Colonic mucosa (tissue), 4 donors: Measurements from ENCODE around the gene NDUFB4. TPM values are rescaled to one million over a fixed set of nuclear protein-coding genes. Genes with fewer than 3 reads are reported as not detected.
"Not testable (repeated sequence)": the region's sequence is repeated elsewhere in the genome, so short reads cannot be mapped to it uniquely, and the experiment has no call there.

ENCODE experiments used
- DNase-seq: peaks from one replicate; pipeline ENCODE4 v3.0.0-alpha.2; 2020
- H3K27ac ChIP-seq: fragments of 200-600 bp; one replicate; pipeline ENCODE4 v1.8.0; 2021
- H3K27me3 ChIP-seq: fragments of 200-600 bp; one replicate; pipeline ENCODE4 v1.8.0; 2021
- H3K36me3 ChIP-seq: fragments of 200-600 bp; one replicate; pipeline ENCODE4 v1.8.0; 2021
- H3K4me1 ChIP-seq: fragments of 200-600 bp; one replicate; pipeline ENCODE4 v1.8.0; 2021; ENCODE audit warnings: mild to moderate bottlenecking
- H3K4me3 ChIP-seq: fragments of 200-600 bp; one replicate; pipeline ENCODE4 v1.8.0; 2021
- H3K9ac ChIP-seq, 2 donors: one replicate each; pipeline ENCODE4 v1.7.0; 2013; ENCODE audit warnings: control low read depth in 2 of 2, low read depth in 2 of 2, low read length in 2 of 2
- H3K9me3 ChIP-seq: fragments of 200-600 bp; one replicate; pipeline ENCODE4 v1.8.0; 2021
- CTCF ChIP-seq: fragments of 200-600 bp; IDR thresholded peaks from one replicate; pipeline ENCODE4 v1.8.0; 2022; ENCODE audit warnings: antibody characterized with exemption, mild to moderate bottlenecking
- intact Hi-C: fragments of 100-400 bp; cut with DNase I; formaldehyde crosslinking; loops from one replicate; pipeline ENCODE4 v1.14.1; 2022
- total RNA-seq, 2 donors: library from RNA; stranded (reverse); fragmentation: NEBNext Ultra II Directional in 1 of 2; extraction: Animal tissue kit (Norgen Biotek cat#: 25700) in 1 of 2; gene quantifications; one replicate each; pipeline ENCODE4 v1.2.1, GENCODE V29; 2021
- donor health status: healthy.
- donor health status: DM: no; HTN: no; CAD: no.
- donor health status: DM: no; HTN: no; CAD: no.

Gene NDUFB4
- total RNA-seq, 2 donors from 2014 or later, result 183 to 192 TPM

- H3K36me3 ChIP-seq, result no peaks in the 10 kb centered on the region
- H3K9me3 ChIP-seq, result no peaks in the 10 kb centered on the region
- H3K4me1 ChIP-seq, result no peaks in the 10 kb centered on the region
- H3K4me3 ChIP-seq, result no peak overlapping the region
- no peak overlapping the region for H3K9ac ChIP-seq
- intact Hi-C loops, result no loop called here
- TF ChIP-seq CTCF, result no peak
- no peaks in the 10 kb centered on the region for H3K27me3 ChIP-seq
- DNase-seq, result no peak
- no peak overlapping the region for H3K27ac ChIP-seq
Measured at GRCh38 chr3:120615847-120616609, 19.9 kb downstream of the NDUFB4 start.

GRCh38 chr3:120616745-120617144 lies 20.6 kb downstream of the NDUFB4 start:
- H3K36me3 ChIP-seq, intact Hi-C loops, H3K9me3 ChIP-seq, H3K27ac ChIP-seq, H3K9ac ChIP-seq, H3K4me1 ChIP-seq, H3K27me3 ChIP-seq, H3K4me3 ChIP-seq: not testable (repeated sequence)
- peak; percentile 31 for DNase-seq

GRCh38 chr3:120622457-120622856 lies 26.3 kb downstream of the NDUFB4 start:
- Histone ChIP-seq H3K9me3 (no peaks in the 10 kb centered on the region), H3K27me3 (no peaks in the 10 kb centered on the region), H3K36me3 (no peaks in the 10 kb centered on the region), H3K4me3 (no peak overlapping the region), H3K9ac (no peak overlapping the region), H3K4me1 (no peaks in the 10 kb centered on the region), H3K27ac (no peak overlapping the region)
- intact Hi-C loops, result no loop called here
- TF ChIP-seq CTCF, result no peak
- DNase-seq, result no peak

GRCh38 chr3:120622870-120623726 lies 27.0 kb downstream of the NDUFB4 start:
- TF ChIP-seq CTCF, result no peak
- Histone ChIP-seq H3K9me3 (no peaks in the 10 kb centered on the region), H3K9ac (no peak overlapping the region), H3K27ac (no peak overlapping the region), H3K4me1 (no peaks in the 10 kb centered on the region), H3K36me3 (no peaks in the 10 kb centered on the region), H3K27me3 (no peaks in the 10 kb centered on the region), H3K4me3 (no peak overlapping the region)
- peak; percentile 23 for DNase-seq
- intact Hi-C loops, result no loop called here

- no peaks in the 10 kb centered on the region for H3K36me3 ChIP-seq
- no peak overlapping the region for H3K4me3 ChIP-seq
- H3K9me3 ChIP-seq, result no peaks in the 10 kb centered on the region
- no peak for TF ChIP-seq CTCF
- H3K27me3 ChIP-seq, result no peaks in the 10 kb centered on the region
- no peak for DNase-seq
- H3K27ac ChIP-seq, result no peak overlapping the region
- H3K4me1 ChIP-seq, result no peaks in the 10 kb centered on the region
- H3K9ac ChIP-seq, result no peak overlapping the region
- intact Hi-C loops, result no loop called here
Measured at GRCh38 chr3:120623727-120624093, 27.6 kb downstream of the NDUFB4 start.

GRCh38 chr3:120625159-120625586 lies 29.0 kb downstream of the NDUFB4 start:
- intact Hi-C loops, result no loop called here
- H3K9ac ChIP-seq, result no peak overlapping the region
- H3K4me3 ChIP-seq, result no peak overlapping the region
- no peak for TF ChIP-seq CTCF
- H3K27ac ChIP-seq, result no peak overlapping the region
- no peaks in the 10 kb centered on the region for H3K9me3 ChIP-seq
- DNase-seq, result no peak
- H3K4me1 ChIP-seq, result no peaks in the 10 kb centered on the region
- H3K27me3 ChIP-seq, result no peaks in the 10 kb centered on the region
- H3K36me3 ChIP-seq, result no peaks in the 10 kb centered on the region
